ENCODE measurements around the gene MAPK14. TPM values are rescaled to one million over a fixed set of nuclear protein-coding genes. Genes with fewer than 3 reads are reported as not detected.

The MAPK14 gene
- total and polyA plus RNA-seq, 9 of the 15 experiments (the other 6 are each of a cell fraction or from before 2014, with no cell fraction given), result 8.8 to 62.7 (median 35.5) TPM

GRCh38 chr6:36094753-36095496 lies 67.3 kb downstream of the MAPK14 start (continued):
- TF ChIP-seq MGA (IDR thresholded peaks at IDR 0.05) (peak; percentile 87), MCM3 (IDR thresholded peaks at IDR 0.05) (no peak), MAX (CRISPR knock-in tag; IDR thresholded peaks at IDR 0.05) (peak; percentile 98), ARID3A (IDR thresholded peaks at IDR 0.05; ENCODE audit: borderline replicate concordance, low read depth, low read length) (no peak), SMC3 (conservative IDR thresholded peaks at IDR 0.05; ENCODE audit: insufficient read depth, low read depth, low read length) (peak; percentile 95), POLR2AphosphoS2 (IDR thresholded peaks at IDR 0.05; ENCODE audit: low read length) (peak; percentile 41; the same call in 1 of the 2 replicates), HOXB6 (CRISPR knock-in tag; IDR thresholded peaks at IDR 0.05; ENCODE audit: borderline replicate concordance) (0 out of 2 replicates have a peak, but pooled peaks have one; percentile 54), NFE2 (IDR thresholded peaks at IDR 0.05; ENCODE audit: low read depth) (peak; percentile 71), SMAD1 (IDR thresholded peaks at IDR 0.05; ENCODE audit: low read depth, low read length, partially characterized antibody) (no peak), HBP1 (CRISPR knock-in tag; IDR thresholded peaks at IDR 0.05) (peak; percentile 60; the same call in 1 of the 2 replicates)
